Gastroesophageal sphincter (tissue), 4 donors: ENCODE data around the gene MET. TPM values are rescaled to one million over a fixed set of nuclear protein-coding genes. Genes with fewer than 3 reads are reported as not detected.

Experiments used
- ATAC-seq: fragments of 150-250 bp; one replicate; pipeline ENCODE4 v1.9.1; 2016; ENCODE audit warnings: mild to moderate bottlenecking, moderate library complexity
- H3K27ac ChIP-seq, 4 donors: fragments of 200-600 bp; sonication (generic) in 3 of 4; 1 replicate in 3 of 4; 2 replicates in 1 of 4; pipeline ENCODE4 v1.5.1; 2016 to 2019
- H3K27me3 ChIP-seq: fragments of 200-600 bp; sonication (generic); one replicate; pipeline ENCODE4 v1.5.1; 2019
- H3K36me3 ChIP-seq, 2 donors: fragments of 200-600 bp; sonication (generic); one replicate each; pipeline ENCODE4 v1.5.1; 2019; ENCODE audit warnings: control low read depth in 1 of 2
- H3K4me1 ChIP-seq, 3 donors: fragments of 200-600 bp; sonication (generic); 1 replicate in 2 of 3; 2 replicates in 1 of 3; pipeline ENCODE4 v1.5.1; 2016 to 2019; ENCODE audit warnings: control low read depth in 2 of 3
- H3K4me3 ChIP-seq, 2 donors: fragments of 200-600 bp; sonication (generic); one replicate each; pipeline ENCODE4 v1.5.1; 2019; ENCODE audit warnings: mild to moderate bottlenecking in 1 of 2, moderate library complexity in 1 of 2
- H3K9me3 ChIP-seq, 3 donors: fragments of 200-600 bp; sonication (generic); one replicate each; pipeline ENCODE4 v1.5.1; 2017 to 2019; ENCODE audit warnings: control low read depth in 2 of 3
- CTCF ChIP-seq, 4 experiments: fragments of 200-600 bp in 2 of 4; fragments of 450-650 bp in 2 of 4; sonication (generic) in 1 of 4; IDR thresholded peaks; one replicate each; pipeline ENCODE4 v1.5.1; 2017 to 2019; ENCODE audit warnings: antibody characterized with exemption in 4 of 4, mild to moderate bottlenecking in 2 of 4, moderate library complexity in 2 of 4
- EP300 ChIP-seq: sonication (generic); formaldehyde crosslinking; IDR thresholded peaks from one replicate; pipeline ENCODE4 v1.6.1; 2017; ENCODE audit warnings: antibody characterized with exemption, mild to moderate bottlenecking
- POLR2A ChIP-seq, 2 donors: fragments of 450-650 bp; IDR thresholded peaks; one replicate each; pipeline ENCODE4 v1.6.1; 2017; ENCODE audit warnings: antibody characterized with exemption in 2 of 2, mild to moderate bottlenecking in 2 of 2, moderate library complexity in 1 of 2
- POLR2AphosphoS5 ChIP-seq: sonication (generic); formaldehyde crosslinking; IDR thresholded peaks from one replicate; pipeline ENCODE4 v1.6.1; 2017; ENCODE audit warnings: antibody characterized with exemption
- WGBS, 2 donors: methylation state at CpG; one replicate each; pipeline ENCODE4 v1.1.5; 2018; ENCODE audit warnings: low coverage in 1 of 2; 5-methylcytosine and 5-hydroxymethylcytosine counted together
- total RNA-seq, 4 donors: library from RNA; depleted of rRNA; stranded (reverse); fragments of >200 nt; gene quantifications; one replicate each; pipeline ENCODE4 v1.1.0, GENCODE V29; 2016

MET gene
- 10 to 100 TPM in 3 of 4 donors, 1 to 10 TPM in 1; 5.8 to 27.2 (median 21.3) TPM for total RNA-seq

- ATAC-seq, result peak; percentile 95
- no peaks in the 10 kb centered on the region for H3K27me3 ChIP-seq
- WGBS, 2 donors, result 6 to 7% methylated on average over 4 to 14 of the region's 101 CpGs
- peaks cover 0 to 16% (median 0%) of the 10 kb centered on the region in 3 donors for H3K4me1 ChIP-seq
- H3K36me3 ChIP-seq, result no peaks in the 10 kb centered on the region
- no peaks in the 10 kb centered on the region for H3K9me3 ChIP-seq
- TF ChIP-seq POLR2AphosphoS5, result peak; percentile 27
- TF ChIP-seq CTCF (IDR thresholded peaks at IDR 0.05), result peak in 3 of 4 experiments; percentile 40 to 78 (median 61)
- peak in 1 of 2 donors; percentile 16 for TF ChIP-seq POLR2A (IDR thresholded peaks at IDR 0.05)
- no peak for TF ChIP-seq EP300
- peak within 1 kb of the TSS; percentile 40 to 59 for H3K4me3 ChIP-seq
- peak within 1 kb of the TSS in 3 of 4 donors; percentile 60 to 84 (median 83) for H3K27ac ChIP-seq
Measured at GRCh38 chr7:116671681-116672595, at the start of gene MET. TSS of gene MET (plus strand) at chr7:116672196. CDS start at chr7:116699085, 26,889 bp downstream.

GRCh38 chr7:116626886-116627285, 45.1 kb upstream of the MET start:
- ATAC-seq, result no peak
- TF ChIP-seq CTCF (IDR thresholded peaks at IDR 0.05) (no peak), POLR2AphosphoS5 (no peak)
- no peak overlapping the region for H3K4me3 ChIP-seq
- H3K4me1 ChIP-seq, result peaks cover 0 to 23% (median 0%) of the 10 kb centered on the region in 3 donors
- no peaks in the 10 kb centered on the region for H3K9me3 ChIP-seq
- 87 to 92% methylated on average over 2 to 8 of the region's 8 CpGs for WGBS, 2 donors
- H3K36me3 ChIP-seq, result no peaks in the 10 kb centered on the region
- H3K27me3 ChIP-seq, result no peaks in the 10 kb centered on the region
- H3K27ac ChIP-seq, result no peak overlapping the region

GRCh38 chr7:116629051-116629463, 42.9 kb upstream of the MET start:
- Histone ChIP-seq H3K4me1 (peaks cover 0 to 40% (median 0%) of the 10 kb centered on the region in 3 donors), H3K9me3 (no peaks in the 10 kb centered on the region), H3K36me3 (no peaks in the 10 kb centered on the region), H3K27ac (peak overlapping the region; percentile 63 to 78 (median 72)), H3K4me3 (no peak overlapping the region), H3K27me3 (no peaks in the 10 kb centered on the region)
- WGBS, 2 donors, result 4 to 5% methylated on average over 3 of the region's 3 CpGs
- no peak for ATAC-seq
- TF ChIP-seq POLR2A (IDR thresholded peaks at IDR 0.05) (no peak), POLR2AphosphoS5 (peak; percentile 48)

- H3K27me3 ChIP-seq, result no peaks in the 10 kb centered on the region
- peaks cover 0 to 41% (median 0%) of the 10 kb centered on the region in 3 donors for H3K4me1 ChIP-seq
- WGBS, 2 donors, result 88 to 100% methylated on average over 2 of the region's 2 CpGs
- H3K9me3 ChIP-seq, result no peaks in the 10 kb centered on the region
- H3K27ac ChIP-seq, result no peak overlapping the region
- no peaks in the 10 kb centered on the region for H3K36me3 ChIP-seq
- no peak for TF ChIP-seq CTCF (IDR thresholded peaks at IDR 0.05)
- TF ChIP-seq EP300, result no peak
- no peak for TF ChIP-seq POLR2AphosphoS5
- no peak for TF ChIP-seq POLR2A (IDR thresholded peaks at IDR 0.05)
- H3K4me3 ChIP-seq, result no peak overlapping the region
- no peak for ATAC-seq
Measured at GRCh38 chr7:116630357-116630756, 41.6 kb upstream of the MET start.

- H3K9me3 ChIP-seq, result no peaks in the 10 kb centered on the region
- H3K4me3 ChIP-seq, result no peak overlapping the region
- 66 to 77% methylated on average over 4 to 10 of the region's 10 CpGs for WGBS, 2 donors
- TF ChIP-seq POLR2AphosphoS5, result no peak
- TF ChIP-seq POLR2A (IDR thresholded peaks at IDR 0.05), result no peak
- no peak for TF ChIP-seq CTCF (IDR thresholded peaks at IDR 0.05)
- no peak for TF ChIP-seq EP300
- ATAC-seq, result peak; percentile 48
- H3K27ac ChIP-seq, result no peak overlapping the region
- H3K27me3 ChIP-seq, result no peaks in the 10 kb centered on the region
- peaks cover 0 to 41% (median 0%) of the 10 kb centered on the region in 3 donors for H3K4me1 ChIP-seq
- H3K36me3 ChIP-seq, result no peaks in the 10 kb centered on the region
Measured at GRCh38 chr7:116630932-116631671, 40.9 kb upstream of the MET start.
